GM23338 (cell line): ENCODE data around the gene ZDHHC12. TPM values are rescaled to one million over a fixed set of nuclear protein-coding genes. Genes with fewer than 3 reads are reported as not detected.

ENCODE experiments used
- ATAC-seq: fragments of 200-7000 bp; cut with Tn5 transposase; 3 replicates; pipeline ENCODE4 v1.9.1; 2020
- DNase-seq: peaks from one replicate; pipeline ENCODE4 v3.0.0-alpha.2; 2015; ENCODE audit warnings: low spot score
- H2AFZ ChIP-seq: fragments of 200-600 bp; sonication (generic); 2 replicates; pipeline ENCODE4 v1.8.0; 2016; ENCODE audit warnings: antibody characterized with exemption, mild to moderate bottlenecking, moderate library complexity
- H3F3A ChIP-seq: fragments of 200-600 bp; sonication (generic); replicated peaks from 2 replicates; pipeline ENCODE4 v1.8.0; 2017; ENCODE audit warnings: antibody characterized with exemption, mixed run types, low read depth
- H3K27ac ChIP-seq: fragments of 200-600 bp; sonication (generic); 2 replicates; pipeline ENCODE4 v1.6.1; 2016; ENCODE audit warnings: low read depth
- H3K27me3 ChIP-seq: fragments of 200-600 bp; sonication (generic); 2 replicates; pipeline ENCODE4 v1.8.0; 2016; ENCODE audit warnings: mild to moderate bottlenecking, mixed run types, moderate library complexity; ENCODE audit not compliant: insufficient read depth
- H3K36me3 ChIP-seq: fragments of 200-600 bp; sonication (generic); 2 replicates; pipeline ENCODE4 v1.8.0; 2016; ENCODE audit warnings: mild to moderate bottlenecking; ENCODE audit not compliant: insufficient read depth
- H3K4me1 ChIP-seq: fragments of 200-600 bp; sonication (generic); 2 replicates; pipeline ENCODE4 v1.8.0; 2016; ENCODE audit warnings: mild to moderate bottlenecking, moderate library complexity; ENCODE audit not compliant: insufficient read depth
- H3K4me2 ChIP-seq: fragments of 200-600 bp; sonication (generic); 2 replicates; pipeline ENCODE4 v1.7.1; 2017; ENCODE audit warnings: mixed run types
- H3K4me3 ChIP-seq: fragments of 200-600 bp; sonication (generic); 2 replicates; pipeline ENCODE4 v1.6.1; 2016; ENCODE audit warnings: mixed run types
- H3K79me2 ChIP-seq: fragments of 200-600 bp; sonication (generic); replicated peaks from 2 replicates; pipeline ENCODE4 v1.8.0; 2017; ENCODE audit warnings: mild to moderate bottlenecking; ENCODE audit not compliant: insufficient read depth
- H3K9me2 ChIP-seq: fragments of 200-600 bp; sonication (generic); 2 replicates; pipeline ENCODE4 v1.8.0; 2017; ENCODE audit not compliant: insufficient read depth
- H4K20me1 ChIP-seq: fragments of 200-600 bp; sonication (generic); replicated peaks from 2 replicates; pipeline ENCODE4 v1.8.0; 2017; ENCODE audit warnings: mild to moderate bottlenecking; ENCODE audit not compliant: insufficient read depth
- H3K27ac Mint-ChIP-seq: 2 replicates; pipeline ENCODE4 v1.8.0; 2020; ENCODE audit warnings: inconsistent platforms, mild to moderate bottlenecking, moderate library complexity, mixed read lengths
- H3K27me3 Mint-ChIP-seq: 3 replicates; pipeline ENCODE4 v1.8.0; 2022; ENCODE audit warnings: low read depth, mild to moderate bottlenecking, moderate library complexity, mixed read lengths, inconsistent platforms; ENCODE audit not compliant: insufficient read depth, poor library complexity
- H3K36me3 Mint-ChIP-seq: 3 replicates; pipeline ENCODE4 v1.8.0; 2021; ENCODE audit warnings: low read depth, mild to moderate bottlenecking, inconsistent platforms, moderate library complexity, mixed read lengths
- H3K4me1 Mint-ChIP-seq: 3 replicates; pipeline ENCODE4 v1.8.0; 2020; ENCODE audit warnings: mild to moderate bottlenecking, inconsistent platforms, mixed read lengths
- H3K4me3 Mint-ChIP-seq: 3 replicates; pipeline ENCODE4 v1.8.0; 2021; ENCODE audit warnings: moderate library complexity, mild to moderate bottlenecking, inconsistent platforms, mixed read lengths
- H3K9me3 Mint-ChIP-seq: 3 replicates; pipeline ENCODE4 v1.8.0; 2020; ENCODE audit warnings: moderate library complexity, mild to moderate bottlenecking, inconsistent platforms, mixed read lengths
- CREB1 ChIP-seq: fragments of 250-450 bp; sonication (Bioruptor Pico); IDR thresholded peaks from 2 replicates; pipeline ENCODE4 v1.5.0; 2020; ENCODE audit warnings: low read depth, mild to moderate bottlenecking, moderate library complexity
- CTCF ChIP-seq, 2 experiments: fragments of 200-600 bp in 1 of 2; sonication (generic) in 1 of 2; conservative IDR thresholded peaks; 2 replicates each; pipeline versions ENCODE4 v1.5.1 to v1.6.1; 2016 to 2017; ENCODE audit warnings: antibody characterized with exemption in 2 of 2, low read depth in 2 of 2, mild to moderate bottlenecking in 2 of 2, moderate library complexity in 1 of 2
- EZH2phosphoT487 ChIP-seq: fragments of 200-600 bp; sonication (generic); IDR thresholded peaks from one replicate; pipeline ENCODE4 v1.8.1; 2018; ENCODE audit warnings: antibody characterized with exemption; ENCODE audit not compliant: unreplicated experiment
- JUNB ChIP-seq: IDR thresholded peaks from one replicate; pipeline ENCODE4 v1.6.1; 2016; ENCODE audit warnings: antibody characterized with exemption; ENCODE audit not compliant: unreplicated experiment
- NANOG ChIP-seq: IDR thresholded peaks from 2 replicates; pipeline ENCODE4 v1.6.1; 2016; ENCODE audit warnings: antibody characterized with exemption, borderline replicate concordance
- POLR2AphosphoS5 ChIP-seq: IDR thresholded peaks from 2 replicates; pipeline ENCODE4 v1.6.1; 2016; ENCODE audit warnings: antibody characterized with exemption, low read depth
- REST ChIP-seq: IDR thresholded peaks from one replicate; pipeline ENCODE4 v1.6.1; 2018; ENCODE audit warnings: antibody characterized with exemption; ENCODE audit not compliant: unreplicated experiment
- ZNF114 ChIP-seq: fragments of 250-450 bp; sonication (Bioruptor Pico); IDR thresholded peaks from 2 replicates; pipeline ENCODE4 v1.5.0; 2020; ENCODE audit warnings: mild to moderate bottlenecking, moderate library complexity
- ZNF331 ChIP-seq: fragments of 250-450 bp; sonication (Bioruptor Pico); IDR thresholded peaks from 2 replicates; pipeline ENCODE4 v1.5.0; 2020; ENCODE audit warnings: low read depth, mild to moderate bottlenecking, moderate library complexity
- polyA plus RNA-seq: library from polyadenylated mRNA; unstranded; fragments of >200 nt; fragmentation: Nextera tagmentation; extraction: Ambion mirVana; gene quantifications from 2 replicates; pipeline ENCODE4 v1.2.1, GENCODE V29; 2016
- total RNA-seq: library from RNA; depleted of rRNA; stranded (reverse); fragments of >200 nt; shearing (Covaris generic); gene quantifications from 2 replicates; pipeline ENCODE4 v1.2.3, GENCODE V29; 2014
- TF ChIP-seq, protein P1 (sequence below): IDR thresholded peaks from 2 replicates; pipeline ENCODE4 v1.6.1; 2016; ENCODE audit warnings: antibody characterized with exemption

The ZDHHC12 gene
- total and polyA plus RNA-seq, 2 experiments from 2014 or later, result 47.5 to 54.1 TPM

DNA sequence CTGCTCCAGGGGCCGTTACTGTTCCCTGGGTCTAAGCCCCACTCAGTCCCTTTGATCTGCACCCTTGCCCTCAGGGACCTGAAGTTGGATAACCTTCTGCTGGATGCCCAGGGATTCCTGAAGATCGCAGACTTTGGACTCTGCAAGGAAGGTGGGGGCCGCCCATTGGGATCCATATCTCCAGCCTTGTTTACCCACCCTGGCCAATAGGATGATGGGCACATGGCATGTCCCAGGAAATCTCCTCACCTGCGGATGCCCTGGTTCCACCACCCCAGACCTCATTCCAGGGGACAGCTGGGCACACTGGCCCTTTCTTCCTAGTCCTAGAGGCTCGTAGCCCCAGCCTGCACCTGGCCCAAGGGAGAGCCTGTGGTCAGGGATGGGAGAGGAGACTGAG is 5.5 kb downstream of the ZDHHC12 start (continued):
- TF ChIP-seq CTCF (conservative IDR thresholded peaks at IDR 0.05; ENCODE audit: low read depth in 2 of 2) (no peak), NANOG (no peak), JUNB (no peak), EZH2phosphoT487 (no peak), ZNF114 (no peak), POLR2AphosphoS5 (no peak)
- TF ChIP-seq, protein P1, sequence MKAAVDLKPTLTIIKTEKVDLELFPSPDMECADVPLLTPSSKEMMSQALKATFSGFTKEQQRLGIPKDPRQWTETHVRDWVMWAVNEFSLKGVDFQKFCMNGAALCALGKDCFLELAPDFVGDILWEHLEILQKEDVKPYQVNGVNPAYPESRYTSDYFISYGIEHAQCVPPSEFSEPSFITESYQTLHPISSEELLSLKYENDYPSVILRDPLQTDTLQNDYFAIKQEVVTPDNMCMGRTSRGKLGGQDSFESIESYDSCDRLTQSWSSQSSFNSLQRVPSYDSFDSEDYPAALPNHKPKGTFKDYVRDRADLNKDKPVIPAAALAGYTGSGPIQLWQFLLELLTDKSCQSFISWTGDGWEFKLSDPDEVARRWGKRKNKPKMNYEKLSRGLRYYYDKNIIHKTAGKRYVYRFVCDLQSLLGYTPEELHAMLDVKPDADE, result no peak

- no peaks in the 10 kb centered on the region; the same call in 1 of the 2 replicates for H4K20me1 ChIP-seq
- no peaks in the 10 kb centered on the region for H3K9me2 ChIP-seq
- DNase-seq, result no peak
- no peak for ATAC-seq
- Mint-ChIP-seq H3K9me3 (no peaks in the 10 kb centered on the region), H3K27me3 (peaks cover 17% of the 10 kb centered on the region), H3K36me3 (peaks cover 6% of the 10 kb centered on the region), H3K4me3 (no peak overlapping the region), H3K27ac (no peak overlapping the region), H3K4me1 (peaks cover 8% of the 10 kb centered on the region)
- H3F3A ChIP-seq, result no peaks in the 10 kb centered on the region
- peaks cover 3% of the 10 kb centered on the region; the same call in 1 of the 2 replicates for H3K4me1 ChIP-seq
- H3K4me3 ChIP-seq, result no peak overlapping the region
- no peaks in the 10 kb centered on the region for H3K79me2 ChIP-seq
- H3K27ac ChIP-seq, result no peak overlapping the region
- H3K27me3 ChIP-seq, result no peaks in the 10 kb centered on the region
- H3K36me3 ChIP-seq, result no peaks in the 10 kb centered on the region
- H2AFZ ChIP-seq, result no peak overlapping the region
- H3K4me2 ChIP-seq, result no peak overlapping the region
- TF ChIP-seq REST (no peak), CREB1 (CRISPR knock-in tag) (no peak), EZH2phosphoT487 (no peak), JUNB (no peak), CTCF (conservative IDR thresholded peaks at IDR 0.05; ENCODE audit: low read depth in 2 of 2) (no peak), ZNF331 (CRISPR knock-in tag) (no peak), NANOG (no peak), POLR2AphosphoS5 (no peak)
These were observed 5.9 kb downstream of the ZDHHC12 start for GRCh38 chr9:128718047-128718446.
